Upper lobe of left lung (tissue), 4 donors: ENCODE data around the gene STAT3.

Experiments
- EP300 ChIP-seq, 4 donors: sonication (generic); formaldehyde crosslinking; IDR thresholded peaks; one replicate each; pipeline ENCODE4 v1.5.1; 2017; ENCODE audit warnings: antibody characterized with exemption in 4 of 4, control low read depth in 2 of 4
- POLR2A ChIP-seq, 4 donors: fragments of 450-650 bp; IDR thresholded peaks; one replicate each; pipeline ENCODE4 v1.5.1; 2016 to 2017; ENCODE audit warnings: antibody characterized with exemption in 4 of 4, mild to moderate bottlenecking in 2 of 4
- POLR2AphosphoS5 ChIP-seq, 2 donors: sonication (generic); formaldehyde crosslinking; IDR thresholded peaks; one replicate each; pipeline ENCODE4 v1.5.1; 2017; ENCODE audit warnings: antibody characterized with exemption in 2 of 2
- TF ChIP-seq, protein P1 (sequence below), 6 experiments: fragments of 450-650 bp in 4 of 6; fragments of 200-600 bp in 2 of 6; sonication (generic) in 2 of 6; IDR thresholded peaks; one replicate each; pipeline ENCODE4 v1.5.1; 2016 to 2019; ENCODE audit warnings: antibody characterized with exemption in 6 of 6

DNA sequence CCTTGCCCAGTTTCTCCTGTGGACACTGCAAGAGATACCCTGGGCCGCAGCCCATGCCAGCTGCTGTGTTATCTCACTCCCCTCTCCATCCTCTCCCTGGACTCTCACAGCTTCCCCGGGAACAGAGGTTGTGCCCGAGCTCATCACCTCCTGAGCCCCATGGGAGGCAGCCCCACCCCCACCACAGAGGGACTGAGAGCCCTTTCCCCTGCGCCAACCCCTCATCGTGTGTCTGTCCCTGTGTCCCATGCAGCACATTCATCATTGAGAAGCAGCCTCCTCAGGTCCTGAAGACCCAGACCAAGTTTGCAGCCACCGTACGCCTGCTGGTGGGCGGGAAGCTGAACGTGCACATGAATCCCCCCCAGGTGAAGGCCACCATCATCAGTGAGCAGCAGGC is 87.2 kb downstream of the STAT3 start:
- TF ChIP-seq, protein P1, sequence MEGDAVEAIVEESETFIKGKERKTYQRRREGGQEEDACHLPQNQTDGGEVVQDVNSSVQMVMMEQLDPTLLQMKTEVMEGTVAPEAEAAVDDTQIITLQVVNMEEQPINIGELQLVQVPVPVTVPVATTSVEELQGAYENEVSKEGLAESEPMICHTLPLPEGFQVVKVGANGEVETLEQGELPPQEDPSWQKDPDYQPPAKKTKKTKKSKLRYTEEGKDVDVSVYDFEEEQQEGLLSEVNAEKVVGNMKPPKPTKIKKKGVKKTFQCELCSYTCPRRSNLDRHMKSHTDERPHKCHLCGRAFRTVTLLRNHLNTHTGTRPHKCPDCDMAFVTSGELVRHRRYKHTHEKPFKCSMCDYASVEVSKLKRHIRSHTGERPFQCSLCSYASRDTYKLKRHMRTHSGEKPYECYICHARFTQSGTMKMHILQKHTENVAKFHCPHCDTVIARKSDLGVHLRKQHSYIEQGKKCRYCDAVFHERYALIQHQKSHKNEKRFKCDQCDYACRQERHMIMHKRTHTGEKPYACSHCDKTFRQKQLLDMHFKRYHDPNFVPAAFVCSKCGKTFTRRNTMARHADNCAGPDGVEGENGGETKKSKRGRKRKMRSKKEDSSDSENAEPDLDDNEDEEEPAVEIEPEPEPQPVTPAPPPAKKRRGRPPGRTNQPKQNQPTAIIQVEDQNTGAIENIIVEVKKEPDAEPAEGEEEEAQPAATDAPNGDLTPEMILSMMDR (IDR thresholded peaks at IDR 0.05), result no peak
- TF ChIP-seq EP300 (IDR thresholded peaks at IDR 0.05), result no peak
- no peak for TF ChIP-seq POLR2AphosphoS5 (IDR thresholded peaks at IDR 0.05)
- no peak for TF ChIP-seq POLR2A (IDR thresholded peaks at IDR 0.05)
